Neural progenitor cell (in vitro differentiated cells): ENCODE data around the gene STAC. TPM values are rescaled to one million over a fixed set of nuclear protein-coding genes. Genes with fewer than 3 reads are reported as not detected.

Experiments
- DNase-seq: peaks from one replicate; pipeline ENCODE4 v3.0.0-alpha.2; 2016; ENCODE audit warnings: low spot score
- H2AFZ ChIP-seq: fragments of 200-600 bp; sonication (generic); replicated peaks from 2 replicates; pipeline ENCODE4 v1.6.1; 2016; ENCODE audit warnings: antibody characterized with exemption
- H3F3A ChIP-seq: fragments of 200-600 bp; sonication (generic); 2 replicates; pipeline ENCODE4 v1.6.1; 2016; ENCODE audit warnings: antibody characterized with exemption, low read depth
- H3K27ac ChIP-seq: fragments of 200-600 bp; sonication (generic); 2 replicates; pipeline ENCODE4 v1.5.1; 2016; ENCODE audit warnings: mild to moderate bottlenecking
- H3K27me3 ChIP-seq: fragments of 200-600 bp; sonication (generic); 2 replicates; pipeline ENCODE4 v1.6.1; 2016; ENCODE audit warnings: mild to moderate bottlenecking, moderate library complexity
- H3K36me3 ChIP-seq: fragments of 200-600 bp; sonication (generic); 2 replicates; pipeline ENCODE4 v1.5.1; 2016
- H3K4me1 ChIP-seq: fragments of 200-600 bp; sonication (generic); 2 replicates; pipeline ENCODE4 v1.6.1; 2016; ENCODE audit warnings: mixed run types
- H3K4me2 ChIP-seq: fragments of 200-600 bp; sonication (generic); 2 replicates; pipeline ENCODE4 v1.6.1; 2016
- H3K4me3 ChIP-seq: fragments of 200-600 bp; sonication (generic); 2 replicates; pipeline ENCODE4 v1.5.1; 2016
- H3K79me2 ChIP-seq: fragments of 200-600 bp; sonication (generic); 2 replicates; pipeline ENCODE4 v1.6.1; 2016; ENCODE audit warnings: low read depth
- H3K9ac ChIP-seq: fragments of 200-600 bp; sonication (generic); 2 replicates; pipeline ENCODE4 v1.6.1; 2016
- H3K9me3 ChIP-seq: fragments of 200-600 bp; sonication (generic); 2 replicates; pipeline ENCODE4 v1.5.1; 2016; ENCODE audit warnings: low read depth
- H4K20me1 ChIP-seq: fragments of 200-600 bp; sonication (generic); 2 replicates; pipeline ENCODE4 v1.6.1; 2016; ENCODE audit warnings: low read depth
- H3K27ac Mint-ChIP-seq: 3 replicates; pipeline ENCODE4 v1.8.0; 2021; ENCODE audit warnings: mixed read lengths
- H3K27me3 Mint-ChIP-seq: 2 replicates; pipeline ENCODE4 v1.8.0; 2022; ENCODE audit warnings: low read depth, mild to moderate bottlenecking, inconsistent platforms, moderate library complexity, mixed read lengths; ENCODE audit not compliant: insufficient read depth
- H3K36me3 Mint-ChIP-seq: 3 replicates; pipeline ENCODE4 v1.8.0; 2021; ENCODE audit warnings: mixed read lengths
- H3K4me1 Mint-ChIP-seq: 3 replicates; pipeline ENCODE4 v1.8.0; 2021; ENCODE audit warnings: mixed read lengths
- H3K4me3 Mint-ChIP-seq: 3 replicates; pipeline ENCODE4 v1.8.0; 2021; ENCODE audit warnings: mild to moderate bottlenecking, moderate library complexity, mixed read lengths
- H3K9me3 Mint-ChIP-seq: 3 replicates; pipeline ENCODE4 v1.8.0; 2020; ENCODE audit warnings: mixed read lengths
- EZH2 ChIP-seq: fragments of 200-600 bp; sonication (generic); IDR thresholded peaks from 2 replicates; pipeline ENCODE4 v1.6.1; 2017; ENCODE audit warnings: antibody characterized with exemption, mild to moderate bottlenecking, moderate library complexity
- EZH2phosphoT487 ChIP-seq: fragments of 200-600 bp; sonication (generic); IDR thresholded peaks from 2 replicates; pipeline ENCODE4 v1.6.1; 2017; ENCODE audit warnings: antibody characterized with exemption
- total RNA-seq: library from RNA; depleted of rRNA; stranded (reverse); fragments of >200 nt; gene quantifications from 2 replicates; pipeline ENCODE4 v1.2.3, GENCODE V29; 2015; ENCODE audit warnings: low replicate concordance
- TF ChIP-seq, protein P1 (sequence below): fragments of 200-600 bp; sonication (generic); IDR thresholded peaks from 2 replicates; pipeline ENCODE4 v1.5.1; 2017; ENCODE audit warnings: antibody characterized with exemption, mild to moderate bottlenecking

Gene STAC
- total RNA-seq, 1 donor from 2014 or later = 6.5 TPM

- H3K27me3 ChIP-seq = no peaks in the 10 kb centered on the region
Observed at GRCh38 chr3:36505393-36505792, 125.1 kb downstream of the STAC start.

DNA sequence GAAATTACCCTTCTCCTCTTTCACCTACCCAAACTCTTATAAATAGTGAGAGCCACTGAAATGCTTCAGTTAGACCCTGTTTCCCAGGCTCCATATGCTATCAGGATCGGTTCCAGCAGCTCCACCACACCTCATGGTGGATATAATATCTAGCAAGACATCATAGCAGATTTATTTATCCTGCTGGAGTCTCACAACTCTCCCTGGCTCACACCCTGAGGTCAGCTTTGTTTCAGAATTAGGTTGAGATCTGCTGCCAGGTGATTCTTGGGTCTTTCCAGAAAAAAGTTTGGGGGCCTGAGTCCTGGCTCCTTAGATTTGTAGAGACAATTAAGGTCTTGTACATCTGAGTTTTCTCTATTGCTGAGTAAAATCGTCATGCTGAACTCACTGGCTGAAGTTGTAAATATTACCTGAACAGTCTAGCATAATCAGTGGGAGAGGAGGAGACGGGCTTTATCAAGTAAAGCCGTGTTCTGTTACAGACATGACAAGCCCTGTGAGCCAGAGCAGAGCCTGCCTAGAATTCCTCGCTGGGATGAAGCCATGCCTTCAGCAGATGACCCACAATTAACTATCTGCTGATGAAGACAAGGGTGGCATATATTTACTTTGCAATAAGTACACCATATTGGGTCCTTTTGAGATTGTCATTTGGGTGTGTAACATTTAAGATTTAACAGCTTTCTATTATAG is 131.6 kb downstream of the STAC start:
- Histone ChIP-seq H3K79me2 (no peaks in the 10 kb centered on the region), H2AFZ (no peak overlapping the region), H3K4me2 (no peak overlapping the region), H3K4me1 (peaks cover 6% of the 10 kb centered on the region), H3K36me3 (no peaks in the 10 kb centered on the region), H3F3A (no peaks in the 10 kb centered on the region), H3K9ac (no peak overlapping the region), H3K27ac (no peak overlapping the region), H3K27me3 (no peaks in the 10 kb centered on the region), H3K4me3 (no peak overlapping the region), H3K9me3 (no peaks in the 10 kb centered on the region), H4K20me1 (no peaks in the 10 kb centered on the region)
- Mint-ChIP-seq H3K4me1 (no peaks in the 10 kb centered on the region), H3K9me3 (no peaks in the 10 kb centered on the region), H3K36me3 (no peaks in the 10 kb centered on the region), H3K4me3 (no peak overlapping the region), H3K27me3 (no peaks in the 10 kb centered on the region), H3K27ac (no peak overlapping the region)
- no peak for DNase-seq
- TF ChIP-seq, protein P1, sequence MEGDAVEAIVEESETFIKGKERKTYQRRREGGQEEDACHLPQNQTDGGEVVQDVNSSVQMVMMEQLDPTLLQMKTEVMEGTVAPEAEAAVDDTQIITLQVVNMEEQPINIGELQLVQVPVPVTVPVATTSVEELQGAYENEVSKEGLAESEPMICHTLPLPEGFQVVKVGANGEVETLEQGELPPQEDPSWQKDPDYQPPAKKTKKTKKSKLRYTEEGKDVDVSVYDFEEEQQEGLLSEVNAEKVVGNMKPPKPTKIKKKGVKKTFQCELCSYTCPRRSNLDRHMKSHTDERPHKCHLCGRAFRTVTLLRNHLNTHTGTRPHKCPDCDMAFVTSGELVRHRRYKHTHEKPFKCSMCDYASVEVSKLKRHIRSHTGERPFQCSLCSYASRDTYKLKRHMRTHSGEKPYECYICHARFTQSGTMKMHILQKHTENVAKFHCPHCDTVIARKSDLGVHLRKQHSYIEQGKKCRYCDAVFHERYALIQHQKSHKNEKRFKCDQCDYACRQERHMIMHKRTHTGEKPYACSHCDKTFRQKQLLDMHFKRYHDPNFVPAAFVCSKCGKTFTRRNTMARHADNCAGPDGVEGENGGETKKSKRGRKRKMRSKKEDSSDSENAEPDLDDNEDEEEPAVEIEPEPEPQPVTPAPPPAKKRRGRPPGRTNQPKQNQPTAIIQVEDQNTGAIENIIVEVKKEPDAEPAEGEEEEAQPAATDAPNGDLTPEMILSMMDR = no peak
- TF ChIP-seq EZH2 (no peak), EZH2phosphoT487 (no peak)

More at GRCh38 chr3:36505393-36505792, 125.1 kb downstream of the STAC start:
- no peaks in the 10 kb centered on the region for H3K79me2 ChIP-seq
- Mint-ChIP-seq H3K4me1 (no peaks in the 10 kb centered on the region), H3K4me3 (no peak overlapping the region), H3K36me3 (no peaks in the 10 kb centered on the region), H3K27me3 (no peaks in the 10 kb centered on the region), H3K27ac (no peak overlapping the region), H3K9me3 (peaks cover 5% of the 10 kb centered on the region)
- no peaks in the 10 kb centered on the region for H3K4me1 ChIP-seq
- H3K36me3 ChIP-seq = no peaks in the 10 kb centered on the region
- H3K4me2 ChIP-seq = no peak overlapping the region
- no peak for TF ChIP-seq EZH2phosphoT487
- TF ChIP-seq EZH2 = no peak
- TF ChIP-seq, protein P1 = no peak
- DNase-seq = no peak
- H4K20me1 ChIP-seq = no peaks in the 10 kb centered on the region
- H3F3A ChIP-seq = no peaks in the 10 kb centered on the region
- no peak overlapping the region for H3K4me3 ChIP-seq
- no peaks in the 10 kb centered on the region for H3K9me3 ChIP-seq
- H3K9ac ChIP-seq = no peak overlapping the region
- no peak overlapping the region for H3K27ac ChIP-seq
- no peak overlapping the region for H2AFZ ChIP-seq

DNA sequence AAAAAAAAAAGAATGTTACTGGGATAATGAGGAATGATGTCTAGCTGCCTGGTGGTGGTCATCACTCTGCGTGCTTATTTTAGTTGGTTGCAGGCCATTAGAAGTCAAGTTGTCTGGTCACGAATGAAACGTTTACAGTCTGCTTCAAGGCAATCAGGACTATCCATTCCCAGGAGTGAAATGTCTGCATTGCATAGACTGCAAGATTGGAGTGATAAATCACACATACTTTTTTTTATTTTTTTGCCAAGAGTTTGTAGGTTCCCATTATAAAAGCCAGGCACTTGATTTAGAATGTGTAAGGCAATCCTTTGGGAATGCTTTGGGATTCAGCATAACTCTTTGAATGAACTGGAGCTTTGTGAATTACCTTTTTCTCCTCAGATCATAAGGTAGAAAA is 132.3 kb downstream of the STAC start:
- no peaks in the 10 kb centered on the region for H3K4me1 Mint-ChIP-seq
- Histone ChIP-seq H3K4me2 (no peak overlapping the region), H2AFZ (no peak overlapping the region), H3F3A (no peaks in the 10 kb centered on the region), H3K4me1 (peaks cover 6% of the 10 kb centered on the region), H3K9ac (no peak overlapping the region), H3K79me2 (no peaks in the 10 kb centered on the region), H3K27ac (no peak overlapping the region), H3K27me3 (no peaks in the 10 kb centered on the region), H3K4me3 (no peak overlapping the region), H4K20me1 (no peaks in the 10 kb centered on the region), H3K36me3 (no peaks in the 10 kb centered on the region), H3K9me3 (no peaks in the 10 kb centered on the region)
- H3K36me3 Mint-ChIP-seq = no peaks in the 10 kb centered on the region
- no peak overlapping the region for H3K4me3 Mint-ChIP-seq
- no peaks in the 10 kb centered on the region for H3K27me3 Mint-ChIP-seq
- no peak overlapping the region for H3K27ac Mint-ChIP-seq
- no peak for DNase-seq
- no peaks in the 10 kb centered on the region for H3K9me3 Mint-ChIP-seq
- TF ChIP-seq, protein P1 = no peak
